Stimulated activated CD8-positive, alpha-beta memory T cell treated with anti-CD3 and anti-CD28 coated beads, Interleukin-2, amount 100 ng/mL, for 48 hours (primary cell): ENCODE data around the gene STAMBP.
"Not testable (repeated sequence)": the region's sequence is repeated elsewhere in the genome, so short reads cannot be mapped to it uniquely, and the experiment has no call there.

Experiments
- DNase-seq, 2 donors: peaks; one replicate each; pipeline ENCODE4 v3.0.0-alpha.2; 2020; ENCODE audit warnings: low read depth in 2 of 2

The STAMBP gene

DNA sequence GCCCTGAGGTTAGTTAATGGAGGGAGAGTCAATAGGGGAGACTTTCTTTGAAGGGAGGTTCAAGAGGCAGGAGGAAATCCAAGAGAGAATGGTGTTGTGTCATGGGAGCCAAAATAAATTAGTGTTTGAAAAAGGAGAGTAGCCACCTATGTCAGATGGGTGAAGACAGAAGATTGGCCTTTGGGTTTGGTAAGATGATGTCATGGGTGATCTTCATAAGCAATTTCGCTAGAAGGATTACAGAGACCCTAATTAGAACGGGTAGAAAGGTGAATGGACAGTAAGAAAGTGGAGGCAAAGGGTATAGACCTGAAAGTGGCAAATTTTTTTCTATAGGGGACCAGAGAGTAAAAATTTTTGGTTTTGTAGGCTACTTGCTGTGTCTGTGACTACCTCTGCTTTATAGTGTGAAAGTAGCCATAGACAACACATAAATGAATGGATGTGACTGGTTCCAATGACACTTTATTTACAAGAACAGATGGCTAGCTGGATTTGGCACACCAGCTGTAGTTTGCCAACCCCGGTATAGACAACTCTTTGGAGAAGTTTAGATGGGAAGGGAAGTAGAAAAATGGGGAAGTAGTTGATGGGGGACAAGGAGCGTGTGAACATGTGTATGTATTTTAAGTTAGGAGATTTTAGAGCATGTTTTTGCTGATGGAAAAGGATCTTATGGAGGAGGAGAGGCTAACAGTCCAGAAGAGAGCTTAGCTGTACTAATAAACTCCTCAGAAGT is 9.3 kb downstream of the STAMBP start:
- no peak for DNase-seq

DNA sequence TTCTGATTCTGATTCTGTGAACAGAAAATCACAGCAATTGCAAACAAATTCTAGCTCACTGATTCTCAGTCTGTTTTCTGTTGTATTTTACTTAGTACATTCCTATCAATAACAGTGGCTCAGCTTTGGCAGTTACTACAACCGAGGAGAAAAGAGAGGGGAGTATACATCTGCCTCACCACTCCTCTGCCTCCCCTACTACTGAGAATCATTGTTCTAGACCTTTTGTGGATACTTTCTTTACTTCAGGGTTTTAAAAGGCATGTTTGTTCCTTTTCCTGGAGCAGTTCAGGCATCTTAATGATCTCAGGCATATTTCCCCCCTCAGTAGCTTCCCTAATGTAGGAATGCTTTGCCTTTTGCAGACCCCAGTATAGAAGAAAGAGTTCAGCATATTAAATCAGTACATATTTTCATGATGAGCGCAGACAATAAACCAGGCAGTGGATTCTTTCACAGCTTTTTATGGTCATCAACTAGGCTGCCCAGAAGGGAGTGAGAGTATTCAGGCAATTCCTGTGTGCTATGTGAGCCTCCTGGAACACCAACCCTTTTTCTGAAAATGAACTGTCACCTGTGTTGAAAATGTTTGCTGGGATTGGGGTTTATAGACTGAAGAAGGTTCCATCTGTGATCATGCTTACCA is 10.3 kb downstream of the STAMBP start:
- DNase-seq = no peak

GRCh38 chr2:73839653-73840411 is 11.1 kb downstream of the STAMBP start:
- DNase-seq = no peak

GRCh38 chr2:73841912-73842738 is 13.4 kb downstream of the STAMBP start:
- no peak for DNase-seq

DNA sequence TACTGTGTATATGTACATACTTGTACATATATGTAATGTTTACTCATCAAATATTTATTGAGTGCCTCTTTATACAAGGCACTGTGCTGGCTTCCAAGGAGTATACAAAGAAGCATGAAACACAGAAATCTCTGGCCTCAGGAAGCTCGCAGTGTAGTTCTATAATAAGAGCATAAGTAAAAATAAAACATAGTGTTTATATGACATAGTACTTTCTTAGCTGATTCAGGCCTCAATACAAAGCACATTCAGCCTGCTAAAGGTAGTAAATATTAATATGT is 13.9 kb downstream of the STAMBP start:
- no peak for DNase-seq

DNA sequence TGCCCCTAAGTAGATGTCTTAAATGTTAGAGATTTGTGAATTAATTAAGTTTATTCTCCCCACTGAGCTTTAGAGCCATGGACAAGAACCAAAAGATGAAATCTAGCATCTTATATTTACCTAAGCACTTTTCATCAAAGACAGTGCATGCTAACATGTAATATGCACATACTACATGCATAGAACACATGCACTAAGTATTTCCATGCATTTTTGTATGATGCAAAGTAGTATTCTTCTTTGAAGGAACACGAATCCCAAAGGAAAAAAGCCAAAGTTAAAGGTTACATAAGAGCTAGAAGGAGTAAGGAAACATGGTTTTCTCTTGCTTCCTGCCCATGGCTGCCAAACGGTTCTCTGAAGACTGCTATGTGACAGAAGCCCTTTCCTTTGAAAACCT is 15.3 kb downstream of the STAMBP start:
- no peak for DNase-seq

- no peak for DNase-seq
Observed at GRCh38 chr2:73850009-73850408, 21.2 kb downstream of the STAMBP start.

DNA sequence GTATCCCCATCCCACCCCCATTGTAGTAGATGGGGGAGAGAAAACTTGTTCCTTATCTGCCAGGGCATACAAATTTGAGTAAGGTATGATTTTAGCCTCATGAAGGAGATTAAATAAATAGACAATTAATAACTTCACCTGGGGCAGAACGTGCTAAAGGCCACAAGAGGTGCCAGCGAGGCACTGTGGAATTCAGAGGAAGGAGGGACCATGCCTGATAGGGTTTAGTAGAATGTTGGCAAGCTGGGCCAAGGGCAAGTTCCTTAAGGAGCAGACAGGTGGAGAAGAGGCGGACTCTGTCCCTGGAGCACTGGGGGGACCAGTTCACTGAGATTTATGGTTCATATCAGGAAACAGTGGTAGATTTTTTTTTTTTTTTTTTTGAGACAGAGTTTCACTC is 22.5 kb downstream of the STAMBP start:
- no peak for DNase-seq

- DNase-seq = no peak
Observed at GRCh38 chr2:73852020-73852419, 23.3 kb downstream of the STAMBP start.

DNA sequence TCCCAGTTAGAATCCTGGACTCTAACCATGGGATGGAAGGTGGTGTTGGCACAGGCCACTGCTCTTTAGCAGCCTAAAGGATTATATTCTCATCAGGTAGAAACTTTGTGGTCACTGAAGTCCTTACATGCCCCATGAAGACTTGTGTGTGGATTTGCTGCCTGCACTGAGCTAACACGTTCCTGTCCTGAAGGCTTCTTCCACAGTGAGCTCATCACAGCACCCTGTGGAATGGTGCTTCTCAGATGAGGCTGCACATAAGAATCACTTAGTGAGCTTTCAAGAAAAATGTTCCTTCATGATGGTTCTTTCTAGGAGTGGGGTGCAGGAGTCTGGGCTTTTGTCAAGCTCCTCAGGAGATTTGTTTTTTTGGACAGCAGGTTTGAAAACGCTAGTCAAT is 26.8 kb downstream of the STAMBP start:
- no peak for DNase-seq

GRCh38 chr2:73856214-73856613 is 27.5 kb downstream of the STAMBP start:
- DNase-seq = no peak

GRCh38 chr2:73859721-73860586 is 31.2 kb downstream of the STAMBP start:
- DNase-seq = peak; percentile 12 to 19

DNA sequence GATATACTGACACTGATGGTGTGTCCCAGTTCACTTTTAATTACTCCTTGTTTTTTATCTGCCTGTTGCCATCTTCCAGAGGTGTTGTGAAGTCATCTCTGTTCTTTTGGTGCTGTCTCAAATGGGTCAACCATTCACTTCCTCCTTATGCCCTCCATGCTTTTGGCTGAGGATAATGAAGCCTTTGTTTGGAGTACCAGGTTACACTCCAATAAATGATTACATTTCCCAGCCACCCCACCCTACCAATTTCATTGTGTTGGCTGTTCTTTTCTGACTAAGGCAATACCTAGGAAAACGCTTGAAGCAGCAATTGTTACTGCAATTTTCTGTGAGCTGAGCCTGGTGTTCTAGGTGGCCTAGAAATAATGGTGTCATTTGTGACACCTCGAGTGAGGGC is 34.2 kb downstream of the STAMBP start:
- DNase-seq = no peak

DNA sequence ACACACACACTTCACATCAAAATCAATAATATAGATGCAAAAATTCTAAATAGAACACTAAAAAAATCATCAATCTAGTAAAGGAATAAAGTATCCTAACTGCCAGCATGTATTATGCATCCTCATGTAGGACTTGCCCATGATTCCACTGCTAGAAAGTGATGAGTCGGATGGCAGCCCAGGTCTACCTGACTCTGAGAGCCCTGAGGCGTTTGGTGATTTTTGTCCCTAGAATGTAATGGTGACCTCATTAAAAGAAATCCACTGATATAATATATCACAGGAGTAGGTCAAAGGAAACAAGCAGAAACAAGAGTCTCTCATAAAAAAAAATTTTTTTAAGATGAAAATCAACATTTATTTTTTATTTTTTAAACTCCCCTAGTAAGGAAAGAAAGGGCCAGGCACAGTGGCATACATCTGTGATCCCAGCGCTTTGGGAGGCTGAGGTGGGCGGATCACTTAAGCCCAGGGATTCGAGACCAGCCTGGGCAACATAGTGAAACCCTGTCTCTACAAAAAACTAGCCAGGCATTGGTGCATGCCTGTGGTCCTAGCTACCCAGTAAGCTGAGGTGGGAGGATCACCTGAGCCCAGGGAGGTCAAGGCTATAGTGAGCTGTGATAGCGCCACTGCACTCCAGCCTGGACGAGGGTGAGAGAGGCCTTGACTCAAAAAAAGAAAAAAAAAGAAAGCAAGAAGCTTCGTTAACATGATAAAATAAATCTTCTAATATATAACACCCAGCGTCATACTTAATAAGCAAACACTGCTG is 39.6 kb downstream of the STAMBP start:
- no peak for DNase-seq

DNA sequence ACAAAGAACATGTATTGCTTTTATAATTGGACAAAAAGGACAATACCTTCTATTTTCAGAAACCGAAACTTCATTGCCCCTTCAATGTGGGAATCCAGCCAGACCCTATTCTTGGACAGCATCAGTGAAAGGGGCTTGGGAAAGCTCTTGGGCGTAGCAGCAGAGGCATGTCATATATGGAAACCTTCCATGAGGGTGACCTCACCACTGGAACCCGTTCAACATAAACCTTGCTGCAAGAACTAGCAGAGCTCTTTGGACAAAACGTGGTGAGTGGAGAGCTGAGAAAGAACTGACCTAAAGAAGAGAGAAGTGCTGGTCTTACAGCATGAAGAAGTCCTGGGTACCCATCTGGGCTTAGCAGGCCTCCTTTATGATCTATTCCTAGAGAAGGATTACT is 41.3 kb downstream of the STAMBP start:
- DNase-seq = no peak

DNA sequence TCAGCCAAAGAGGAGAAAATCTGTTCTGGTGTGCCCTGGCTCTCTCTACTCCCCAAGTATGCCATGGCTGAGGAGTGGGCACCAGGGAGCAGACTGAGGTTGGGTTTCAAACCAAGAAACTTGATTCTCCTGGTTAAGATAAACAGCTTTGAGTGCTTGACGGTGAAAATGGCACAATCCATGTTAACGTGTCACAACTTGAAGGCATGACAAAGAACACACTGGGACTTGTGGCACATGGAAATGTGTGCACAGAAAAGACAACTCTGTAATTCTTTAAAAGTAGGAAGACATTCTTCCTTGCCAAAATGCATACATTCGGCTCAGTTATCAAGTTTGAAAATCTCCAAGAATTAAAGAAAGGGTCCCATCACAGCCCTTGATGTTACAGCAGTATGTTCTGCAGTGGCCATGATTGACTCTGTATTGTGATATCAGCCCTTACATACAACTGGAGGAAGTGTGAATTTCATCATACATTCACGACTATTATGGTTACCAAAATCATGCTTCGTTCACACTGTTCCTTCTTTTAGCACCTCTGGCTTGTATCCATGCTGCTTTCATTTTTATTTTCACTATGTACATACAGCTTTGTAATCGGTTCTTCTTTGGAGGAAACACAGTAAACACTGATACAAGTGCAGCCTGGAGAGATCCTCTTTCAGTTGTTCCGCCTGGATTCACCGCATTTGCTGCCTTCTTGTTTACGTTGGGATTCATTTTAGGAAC is 48.5 kb downstream of the STAMBP start:
- no peak for DNase-seq

- not testable (repeated sequence) for DNase-seq
Observed at GRCh38 chr2:73877984-73878383, 49.2 kb downstream of the STAMBP start.

DNA sequence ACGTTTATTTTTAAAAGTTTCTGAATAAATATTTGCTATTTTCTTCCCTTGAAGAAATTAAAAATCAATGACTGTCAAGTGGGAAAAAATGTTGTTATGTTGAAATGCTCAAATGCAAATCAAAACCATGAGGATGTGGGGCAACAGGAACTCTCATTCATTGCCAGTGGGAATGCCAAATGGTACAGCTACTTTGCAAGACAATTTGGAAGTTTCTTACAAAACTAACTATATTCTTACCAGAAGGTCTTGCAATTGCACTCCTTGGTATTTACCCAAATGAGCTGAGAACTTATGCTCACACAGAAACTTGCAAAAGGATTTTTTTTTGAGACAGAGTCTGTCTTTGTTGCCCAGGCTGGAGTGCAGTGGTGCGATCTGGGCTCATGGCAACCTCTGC is 56.6 kb downstream of the STAMBP start:
- no peak for DNase-seq

DNA sequence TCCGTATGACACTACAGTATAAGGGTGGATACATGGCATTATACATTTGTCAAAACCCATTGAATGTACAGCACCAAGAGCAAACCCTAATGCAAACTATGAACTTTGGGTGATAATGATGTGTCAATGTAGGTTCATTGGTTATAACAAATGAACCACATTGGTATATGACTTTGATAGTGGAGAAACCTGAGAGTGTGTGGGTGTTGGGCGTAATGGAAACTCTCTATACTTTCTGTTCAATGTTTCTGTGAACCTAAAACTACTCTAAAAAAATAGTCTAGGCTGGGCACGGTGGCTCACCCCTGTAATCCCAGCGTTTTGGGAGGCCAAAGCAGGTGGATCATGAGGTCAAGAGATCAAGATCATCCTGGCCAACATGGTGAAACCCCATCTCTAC is 57.6 kb downstream of the STAMBP start:
- DNase-seq = peak; percentile 23 to 33
